ENCODE results near the gene PIK3R5. TPM values are rescaled to one million over a fixed set of nuclear protein-coding genes. Genes with fewer than 3 reads are reported as not detected.

The PIK3R5 gene
- total RNA-seq, 1 experiment from 2014 or later: 2.5 TPM

- H3K36me3 ChIP-seq (ENCODE audit: control insufficient read depth in 1 of 2, insufficient read depth in 2 of 2, low read length in 2 of 2): no peaks in the 10 kb centered on the region
- H3K4me1 ChIP-seq (ENCODE audit: control insufficient read depth in 1 of 2, insufficient read depth in 2 of 2, low read length in 2 of 2): no peaks in the 10 kb centered on the region
- ChIA-PET CTCF (interaction anchor here (2.3 kb wide), 1 partner anchor 13 kb away, joined by 11 read pairs; no protein-coding TSS in a partner anchor), POLR2A (no interaction called here), RAD21 (ENCODE audit: low non-redundant PET in 1 of 2, low total read pairs in 2 of 2, uncharacterized antibody in 2 of 2, unreplicated experiment in 2 of 2) (no interaction called here)
- H3K27me3 ChIP-seq (ENCODE audit: insufficient read depth, low read length): peaks cover 11% of the 10 kb centered on the region; the same call in 1 of the 2 replicates
- H2AFZ ChIP-seq (ENCODE audit: low read depth, low read length, poor library complexity, severe bottlenecking): no peak overlapping the region
- no peaks in the 10 kb centered on the region for H4K20me1 ChIP-seq (ENCODE audit: insufficient read depth)
- no TSS peak for BruUV-seq (replicated peaks)
- TF ChIP-seq ELF1 (IDR thresholded peaks at IDR 0.05; ENCODE audit: borderline replicate concordance, low read depth) (no peak), REST (IDR thresholded peaks at IDR 0.05; ENCODE audit: low read depth) (no peak), ZBTB33 (IDR thresholded peaks at IDR 0.05; ENCODE audit: extremely low read depth, insufficient replicate concordance, low read length) (no peak), POLR2AphosphoS5 (IDR thresholded peaks at IDR 0.05; ENCODE audit: low read depth, low read length) (no peak), MAX (IDR thresholded peaks at IDR 0.05) (no peak), FOSL1 (IDR thresholded peaks at IDR 0.05; ENCODE audit: low read depth) (no peak), EGR1 (IDR thresholded peaks at IDR 0.05; ENCODE audit: low read depth) (no peak), EZH2phosphoT487 (IDR thresholded peaks at IDR 0.05; ENCODE audit: borderline replicate concordance) (no peak), ZNF274 (IDR thresholded peaks at IDR 0.05; ENCODE audit: low read depth, low read length) (no peak), RAD21 (IDR thresholded peaks at IDR 0.05; ENCODE audit: low read depth) (no peak), ATF3 (IDR thresholded peaks at IDR 0.05) (no peak), SIN3A (IDR thresholded peaks at IDR 0.05; ENCODE audit: low read depth) (no peak), CTCF (IDR thresholded peaks at IDR 0.05 in 2 of 3, conservative IDR thresholded peaks at IDR 0.05 in 1 of 3; ENCODE audit: borderline replicate concordance in 1 of 3, insufficient read depth in 1 of 3, low read depth in 2 of 3, low read length in 2 of 3) (no peak), POLR2A (IDR thresholded peaks at IDR 0.05; ENCODE audit: borderline replicate concordance, extremely low read depth, insufficient read depth, insufficient read length) (no peak), JUND (IDR thresholded peaks at IDR 0.05) (no peak), YY1 (IDR thresholded peaks at IDR 0.05; ENCODE audit: extremely low read depth, insufficient replicate concordance, low read depth, low read length) (no peak)
- H3K9me3 ChIP-seq (ENCODE audit: control insufficient read depth in 1 of 2, insufficient read depth in 1 of 2, low read depth in 1 of 2, low read length in 2 of 2): no peaks in the 10 kb centered on the region
- no peak overlapping the region for H3K9ac ChIP-seq (ENCODE audit: low read length)
- intact Hi-C loops (cut with micrococcal nuclease): no loop called here
- no peaks in the 10 kb centered on the region for H3K79me2 ChIP-seq (ENCODE audit: insufficient read depth, low read length)
- no peak overlapping the region for H3K4me3 ChIP-seq (replicated peaks in 1 of 2; ENCODE audit: low read depth in 1 of 2, low read length in 2 of 2)
- ATAC-seq (no peak), DNase-seq (ENCODE audit: low read depth, low spot score) (no peak)
- no peak overlapping the region for H3K27ac ChIP-seq (ENCODE audit: low read depth, low read length)
- no peaks in the 10 kb centered on the region for H3K9me2 ChIP-seq (ENCODE audit: insufficient read depth)
- no peak overlapping the region for H3K4me2 ChIP-seq (ENCODE audit: low read length)
Measured at GRCh38 chr17:9011001-9011400, 45.5 kb upstream of the PIK3R5 start.

All from HCT116 (cell line).